GM19099 (cell line): Measurements from ENCODE around the gene RSU1.

Source experiments
- POLR2A ChIP-seq: IDR thresholded peaks from 3 replicates; pipeline ENCODE4 v1.6.1; 2011; ENCODE audit warnings: low read depth; ENCODE audit not compliant: insufficient read length; ENCODE audit errors: extremely low read depth

The RSU1 gene

DNA sequence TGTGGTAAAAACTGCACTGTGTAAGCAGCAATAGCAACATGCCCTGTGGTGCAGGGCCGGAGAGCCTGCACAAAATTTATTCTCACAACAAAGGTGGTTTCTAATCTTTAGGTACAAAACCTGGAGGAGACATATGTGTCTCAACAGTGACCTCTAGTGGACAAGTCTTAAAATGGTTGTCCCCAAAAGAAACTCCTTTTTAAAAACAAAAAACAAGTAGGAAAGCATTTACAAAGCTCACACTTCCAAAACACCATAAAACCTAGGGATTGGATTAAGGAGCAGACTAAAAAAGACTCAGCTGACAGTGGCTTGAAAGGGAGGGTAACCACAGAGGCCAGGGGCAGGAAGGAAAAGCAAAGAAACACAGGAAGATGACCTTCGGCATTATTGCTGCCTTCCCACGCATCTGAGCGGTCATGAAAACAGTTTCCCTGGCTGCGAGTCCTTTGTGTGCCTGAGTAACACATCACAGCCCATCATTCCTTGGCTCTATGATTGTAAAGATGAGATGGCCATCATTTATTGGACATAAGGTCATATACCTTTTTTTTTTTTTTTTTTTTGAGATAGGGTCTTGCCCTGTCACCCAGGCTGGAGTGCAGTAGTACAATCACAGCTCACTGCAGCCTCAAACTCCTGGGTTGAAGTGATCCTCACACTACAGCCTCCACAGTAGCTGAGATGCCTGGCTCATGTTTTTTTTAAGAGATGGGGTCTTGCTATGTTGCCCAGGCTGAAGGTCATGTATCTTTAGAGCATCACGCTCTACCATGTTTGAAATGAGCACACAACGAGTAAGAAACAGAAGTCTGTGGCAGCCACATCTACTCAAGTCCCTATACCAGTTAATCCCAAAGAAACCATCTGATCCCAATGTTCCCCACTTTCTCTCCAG, 39.5 kb downstream of the RSU1 start:
- TF ChIP-seq POLR2A: no peak

DNA sequence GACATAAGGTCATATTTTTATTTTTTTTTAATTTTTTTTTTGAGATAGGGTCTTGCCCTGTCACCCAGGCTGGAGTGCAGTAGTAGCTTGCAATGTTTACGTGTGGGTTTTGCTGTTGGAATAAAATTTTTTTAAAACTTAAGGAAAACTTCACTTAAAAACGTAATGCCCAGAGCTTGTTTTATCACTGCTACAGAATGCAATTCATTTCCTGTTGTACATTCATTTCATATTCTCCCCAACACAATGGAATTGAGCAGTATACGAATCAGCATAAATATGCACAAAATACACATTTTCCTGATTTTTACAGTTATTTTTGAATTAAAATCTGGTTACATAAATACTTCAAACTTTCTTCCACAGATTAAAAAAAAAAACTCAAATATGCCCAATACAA, 40.3 kb downstream of the RSU1 start:
- TF ChIP-seq POLR2A: no peak

DNA sequence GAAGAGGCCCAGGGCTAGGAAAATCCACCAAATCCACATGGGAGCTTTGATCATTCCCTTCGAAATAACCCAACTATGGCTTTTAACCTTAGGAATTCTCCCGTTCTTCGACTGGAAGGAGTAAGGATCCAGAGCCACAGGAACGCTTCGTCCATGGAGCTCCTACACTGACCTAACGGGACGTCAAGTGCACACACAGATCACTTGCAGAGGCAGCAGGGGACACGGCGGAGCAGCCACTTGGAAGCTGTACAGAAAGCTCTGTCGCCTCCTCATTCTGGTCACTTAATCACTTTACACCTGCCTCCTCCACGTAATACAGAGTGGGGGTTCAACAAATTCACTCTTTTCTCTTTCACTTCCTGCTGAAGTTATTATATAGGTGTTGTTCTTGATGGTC, 43.9 kb downstream of the RSU1 start:
- no peak for TF ChIP-seq POLR2A

DNA sequence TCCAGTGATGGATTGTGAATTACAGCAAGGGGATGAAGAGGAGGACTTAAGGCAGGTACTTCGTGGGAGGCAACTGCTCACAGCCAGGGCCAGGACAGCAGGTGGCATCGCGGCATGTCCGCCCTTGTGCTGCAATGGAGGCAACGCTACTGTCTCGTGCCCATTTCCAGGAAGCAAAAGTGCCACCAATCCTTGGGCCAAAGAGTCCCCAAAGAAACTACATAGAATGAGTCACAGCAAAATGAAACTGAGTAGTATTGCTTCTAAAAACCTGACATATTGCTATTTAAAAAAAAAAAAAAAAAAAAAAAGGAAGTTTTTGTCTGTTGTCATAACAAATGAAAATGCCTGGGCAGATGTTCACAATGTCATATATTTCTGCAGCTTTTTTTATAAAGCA, 46.6 kb downstream of the RSU1 start:
- TF ChIP-seq POLR2A: no peak

DNA sequence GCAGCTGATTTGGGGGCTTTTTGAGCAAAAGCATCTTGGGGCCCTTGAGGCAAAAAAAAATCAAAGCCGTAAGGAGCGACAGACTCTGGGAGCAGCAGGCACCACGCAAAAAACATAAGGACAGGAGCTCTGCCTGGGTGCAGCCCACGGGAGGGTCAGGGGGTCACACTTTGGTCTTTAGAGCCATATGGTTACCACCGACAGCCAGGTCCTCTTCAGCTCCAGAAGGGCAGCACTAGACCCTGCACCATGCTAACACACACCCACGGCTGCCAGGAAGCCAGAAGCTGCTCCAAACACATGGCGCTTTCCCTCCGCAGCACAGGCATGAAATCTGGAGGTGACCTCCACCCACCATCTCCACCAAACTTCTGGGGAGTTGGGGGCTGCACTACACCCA, 47.1 kb downstream of the RSU1 start:
- TF ChIP-seq POLR2A: no peak

DNA sequence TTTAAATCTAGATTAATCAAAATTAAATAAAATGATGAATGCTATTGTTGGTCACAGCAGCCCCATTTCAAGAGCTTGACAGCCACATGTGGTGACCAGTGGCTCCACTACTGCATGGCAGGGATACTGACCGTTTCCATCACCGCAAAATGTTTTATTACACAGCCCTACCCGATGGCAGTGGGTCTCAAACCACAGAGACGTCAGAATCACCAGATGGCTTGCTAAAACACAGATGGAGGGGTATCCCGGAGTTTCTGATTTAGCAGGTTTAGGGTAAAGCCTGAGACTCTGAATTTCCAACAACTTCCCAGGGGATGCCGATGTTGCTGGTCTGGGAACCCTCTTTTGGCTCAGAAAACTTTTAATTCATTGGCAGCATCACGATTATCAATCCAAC, 47.9 kb downstream of the RSU1 start:
- TF ChIP-seq POLR2A: no peak

DNA sequence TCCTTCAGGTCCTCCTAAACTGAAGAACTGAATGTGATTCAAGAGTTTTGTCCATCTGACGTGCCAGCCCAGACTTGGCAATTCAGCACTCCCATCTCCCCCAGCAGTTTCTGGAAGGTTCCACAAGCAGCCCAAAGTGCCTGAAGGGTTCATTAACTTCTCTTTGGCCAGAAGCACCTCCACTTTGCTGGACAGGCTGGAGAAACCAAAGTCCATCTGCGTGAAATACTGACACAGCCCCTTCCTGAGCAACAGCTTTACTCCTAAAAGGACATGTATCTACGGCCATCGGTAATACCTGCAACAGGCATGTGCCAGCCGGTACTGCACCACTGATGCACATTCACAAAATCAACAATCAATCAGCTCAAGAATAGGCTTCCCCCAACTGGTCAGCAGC, 48.5 kb downstream of the RSU1 start:
- no peak for TF ChIP-seq POLR2A

DNA sequence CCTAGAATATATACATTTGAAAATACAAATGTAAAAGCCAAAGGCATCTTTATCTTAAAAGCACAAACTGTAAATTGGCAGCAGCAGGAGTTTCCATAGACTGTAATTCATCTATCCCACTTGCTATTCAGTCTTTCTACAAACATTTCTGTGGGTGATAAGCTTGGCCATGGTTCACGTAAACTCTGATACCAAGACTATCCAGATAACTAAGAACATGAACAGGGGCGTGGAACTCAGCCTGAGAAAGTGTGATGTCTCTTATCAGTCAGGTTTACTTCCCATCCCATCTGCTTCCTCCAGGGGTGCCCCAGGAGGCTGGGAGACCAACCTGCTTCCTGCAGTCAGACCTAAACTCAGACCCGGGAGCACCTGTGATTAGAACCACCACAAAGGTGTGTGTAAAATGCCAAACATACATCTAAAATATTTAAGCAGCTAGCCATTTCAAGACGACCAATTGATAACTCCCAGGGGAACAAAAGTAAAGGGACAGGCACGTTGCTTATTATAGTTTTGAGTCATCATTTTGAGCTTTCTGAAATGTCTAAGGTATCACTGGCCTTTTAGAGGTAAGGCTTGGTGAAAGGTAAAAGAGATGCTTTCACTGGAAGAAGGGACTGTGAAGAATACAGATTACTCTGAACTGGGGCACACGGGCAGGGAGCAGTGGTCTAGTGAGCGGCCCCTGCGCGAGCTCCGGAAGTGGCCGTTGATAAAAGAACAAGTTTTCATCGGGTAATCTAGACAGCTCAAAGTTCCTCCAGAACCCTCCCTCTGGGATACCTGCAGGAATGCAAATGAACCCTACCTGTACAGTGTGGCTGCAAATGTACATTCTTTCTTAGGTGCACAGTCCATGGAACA, 51.5 kb downstream of the RSU1 start:
- TF ChIP-seq POLR2A: no peak

DNA sequence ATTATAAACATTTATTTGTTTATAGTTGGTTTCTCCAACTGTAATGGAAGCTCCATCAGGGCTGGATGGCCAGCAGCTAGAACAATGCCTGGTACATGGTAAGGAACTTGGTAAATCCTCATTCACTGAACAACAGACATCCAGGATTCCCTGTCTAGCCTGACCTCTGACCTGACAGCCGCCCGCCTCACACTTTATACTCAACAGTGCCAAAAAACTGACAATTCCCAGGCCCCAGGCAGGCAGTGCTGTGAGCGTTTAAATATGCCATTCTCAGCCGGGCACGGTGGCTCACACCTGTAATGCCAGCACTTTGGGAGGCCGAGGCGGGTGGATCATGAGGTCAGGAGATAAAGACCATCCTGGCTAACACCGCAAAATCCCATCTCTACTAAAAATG, 55.9 kb downstream of the RSU1 start:
- no peak for TF ChIP-seq POLR2A

DNA sequence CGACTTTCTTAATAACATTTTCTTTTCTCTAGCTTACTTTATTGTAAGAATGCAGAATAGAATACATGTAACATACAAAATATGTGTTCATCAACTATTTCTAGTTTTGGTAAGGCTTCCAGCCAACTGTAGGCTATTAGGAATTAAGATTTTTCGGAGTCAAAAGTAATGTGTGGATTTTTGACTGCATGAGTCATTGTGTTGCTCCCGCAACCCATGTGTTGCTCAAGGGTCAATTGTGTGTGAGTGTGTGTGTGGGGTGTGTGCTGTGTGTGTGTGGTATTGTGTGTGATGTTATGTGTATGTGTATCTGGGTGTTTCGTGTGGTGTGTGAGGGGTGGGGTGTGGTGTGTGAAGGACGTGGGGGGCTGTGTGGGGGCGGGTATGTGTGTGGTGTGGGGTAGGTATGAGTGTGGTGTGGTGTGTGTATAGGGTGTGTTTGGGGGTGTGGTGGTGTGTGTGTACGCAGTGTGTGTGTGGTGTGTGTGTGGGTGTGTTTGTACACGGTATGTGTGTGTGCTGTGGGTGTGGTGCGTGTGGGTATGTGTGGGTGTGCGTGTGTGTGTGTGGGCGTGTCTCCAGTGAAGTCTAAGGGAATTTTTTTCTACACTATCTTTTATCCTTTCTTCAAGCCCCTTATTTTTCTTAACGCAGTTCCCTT, 60.5 kb downstream of the RSU1 start:
- no peak for TF ChIP-seq POLR2A

DNA sequence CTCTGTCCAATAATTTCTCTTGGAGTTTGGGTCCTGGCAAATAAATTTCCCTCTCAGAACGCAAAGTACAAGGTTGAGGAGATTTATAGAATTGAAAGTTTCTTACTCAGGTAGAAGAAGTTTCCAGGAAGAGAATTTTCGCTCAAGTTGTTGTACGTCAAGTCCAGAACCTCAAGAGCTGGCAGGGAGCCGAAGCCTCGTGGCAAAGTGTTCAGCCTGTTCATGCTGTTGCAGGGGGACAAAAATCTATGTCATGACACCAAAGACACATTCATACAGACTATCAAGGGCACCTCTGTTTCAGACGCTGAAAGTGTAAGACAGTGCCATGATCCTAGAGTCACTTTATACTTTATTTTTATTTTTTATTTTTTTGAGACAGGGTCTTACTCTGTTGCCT, 62.5 kb downstream of the RSU1 start:
- no peak for TF ChIP-seq POLR2A

DNA sequence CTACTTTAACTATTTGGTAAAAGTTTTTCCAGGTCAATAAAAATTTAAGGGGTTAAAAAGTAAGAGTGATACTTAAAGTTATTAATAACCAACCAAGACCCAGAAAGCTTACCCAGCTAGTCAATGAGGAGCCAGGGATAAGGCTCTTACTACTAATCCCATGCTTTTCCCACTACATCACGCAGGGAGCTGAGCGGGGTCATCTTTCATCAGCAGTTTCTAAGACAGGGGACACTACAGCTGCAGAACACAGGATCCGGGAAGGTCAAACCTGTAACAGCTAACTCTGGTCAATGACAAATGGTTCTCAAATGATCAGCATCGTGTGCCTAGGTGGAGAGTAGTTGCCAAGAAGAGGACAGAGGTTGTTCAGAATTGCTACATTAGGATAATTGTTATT, 65.1 kb downstream of the RSU1 start:
- no peak for TF ChIP-seq POLR2A

DNA sequence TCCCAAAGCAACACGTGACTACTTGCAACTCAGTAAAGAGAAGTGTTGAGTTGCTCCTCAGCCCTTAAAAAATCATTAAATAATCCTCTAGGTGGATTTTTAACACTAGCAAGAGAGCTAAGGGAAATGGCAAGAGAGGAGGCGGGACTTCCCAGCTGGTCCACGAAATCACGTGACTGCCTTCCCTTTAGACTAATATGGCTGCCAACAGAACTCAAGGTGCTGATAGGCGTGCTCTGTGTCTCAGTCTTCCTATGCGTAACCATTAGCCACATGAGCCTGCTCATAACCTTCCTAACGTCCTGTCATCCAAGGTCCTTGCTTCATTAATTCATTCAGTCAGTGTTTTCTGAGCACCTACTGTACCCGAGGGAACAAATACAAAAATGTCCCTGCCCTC, 66.0 kb downstream of the RSU1 start:
- TF ChIP-seq POLR2A: no peak

DNA sequence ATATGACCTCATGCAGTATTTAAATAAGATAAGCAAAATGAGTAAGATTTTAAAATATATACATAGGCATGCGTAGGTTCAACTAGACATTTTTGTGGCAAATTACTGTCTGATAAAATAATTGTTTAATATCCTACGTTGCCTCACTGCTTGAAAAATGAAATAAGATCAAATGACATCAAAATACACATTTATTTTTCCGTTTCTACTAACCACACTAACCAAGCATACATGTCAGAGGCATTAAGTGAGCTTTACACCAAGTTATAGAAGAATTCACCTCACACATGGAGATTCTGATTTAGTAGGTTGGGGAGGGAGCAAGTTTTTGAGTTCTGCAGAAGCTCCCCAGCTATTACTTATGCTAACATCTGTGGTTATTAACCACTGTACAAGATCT, 66.8 kb downstream of the RSU1 start:
- TF ChIP-seq POLR2A: no peak

DNA sequence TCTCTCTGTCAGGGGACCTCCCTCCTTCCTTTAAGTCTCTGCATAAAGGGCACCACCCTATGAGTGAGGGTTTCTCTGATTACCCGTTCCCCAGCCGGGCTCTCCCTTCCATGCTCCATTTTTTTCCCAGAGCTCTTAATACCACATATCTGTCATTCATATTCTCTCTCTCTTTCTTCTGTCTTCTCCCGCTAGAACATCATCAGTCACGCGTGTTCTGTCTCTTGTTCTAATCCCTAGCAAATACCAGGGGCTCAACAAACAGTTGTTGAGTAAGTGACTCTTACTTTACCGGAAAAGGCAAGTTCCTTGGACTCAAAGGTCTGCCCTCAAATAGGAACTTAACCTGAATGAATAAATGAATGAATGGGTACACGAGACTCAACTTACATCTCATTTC, 68.5 kb downstream of the RSU1 start:
- no peak for TF ChIP-seq POLR2A

DNA sequence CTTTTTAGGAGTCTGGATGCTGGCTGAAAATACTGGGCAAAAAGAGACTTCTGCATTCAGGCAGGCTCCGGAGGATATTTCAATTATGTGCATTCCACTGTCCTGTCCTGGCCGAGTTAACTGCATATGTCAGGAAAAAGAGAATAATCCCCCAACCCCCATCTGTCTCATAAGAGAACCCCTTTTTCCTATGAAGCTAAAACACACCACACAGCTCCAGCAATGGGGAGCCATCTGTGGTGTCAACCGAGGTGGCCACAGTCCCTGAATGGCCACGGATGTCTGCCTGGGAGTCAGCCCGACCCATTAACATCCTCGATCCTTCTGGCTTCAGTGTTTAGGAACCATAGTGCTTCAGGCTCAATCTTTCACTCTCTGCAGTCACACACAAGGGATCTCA, 70.4 kb downstream of the RSU1 start:
- TF ChIP-seq POLR2A: no peak

DNA sequence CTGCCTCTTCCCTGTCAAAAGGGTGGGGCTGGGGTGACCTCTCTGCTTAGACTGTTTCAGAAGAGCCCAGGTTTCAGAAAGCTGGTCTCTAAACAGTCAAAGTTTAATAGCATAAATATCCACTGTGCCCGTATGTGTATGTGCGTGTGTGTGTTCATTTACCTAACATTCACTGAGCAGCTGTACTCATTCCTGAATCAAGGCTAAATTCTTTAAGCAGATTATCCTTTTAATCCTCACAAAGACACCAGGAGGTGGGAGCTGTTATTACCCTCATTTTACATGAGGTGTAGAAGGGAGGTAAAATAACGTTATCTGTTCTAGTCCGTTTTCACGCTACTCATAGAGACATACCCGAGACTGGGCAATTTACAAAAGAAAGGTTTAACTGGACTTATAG, 72.2 kb downstream of the RSU1 start:
- no peak for TF ChIP-seq POLR2A
